MM.1S (cell line): ENCODE results near the gene CALY.
A peak's percentile ranks its signal among the peaks of the same experiment; 100 is the strongest.

Experiments used
- DNase-seq: peaks from one replicate; pipeline ENCODE4 v3.0.0-alpha.2; 2015
- H2AFZ ChIP-seq: fragments of 300-600 bp; sonication (generic); 2 replicates; pipeline ENCODE4 v1.6.0; 2016; ENCODE audit warnings: antibody characterized with exemption, low read length
- H3F3A ChIP-seq: fragments of 300-600 bp; sonication (generic); 2 replicates; pipeline ENCODE4 v1.6.1; 2016; ENCODE audit warnings: mild to moderate bottlenecking, antibody characterized with exemption, low read length, moderate library complexity, mixed read lengths; ENCODE audit not compliant: insufficient read depth
- H3K27ac ChIP-seq: fragments of 300-600 bp; sonication (generic); 2 replicates; pipeline ENCODE4 v1.5.1; 2016; ENCODE audit warnings: mild to moderate bottlenecking, low read length
- H3K27me3 ChIP-seq: fragments of 300-600 bp; sonication (generic); replicated peaks from 2 replicates; pipeline ENCODE4 v1.6.0; 2016; ENCODE audit warnings: low read length; ENCODE audit not compliant: insufficient read depth
- H3K36me3 ChIP-seq: fragments of 300-600 bp; sonication (generic); replicated peaks from 2 replicates; pipeline ENCODE4 v1.6.1; 2016; ENCODE audit warnings: mild to moderate bottlenecking, low read length, mixed read lengths; ENCODE audit not compliant: insufficient read depth
- H3K4me1 ChIP-seq: fragments of 300-600 bp; sonication (generic); 2 replicates; pipeline ENCODE4 v1.6.1; 2016; ENCODE audit warnings: low read length, mixed read lengths
- H3K4me2 ChIP-seq: fragments of 300-600 bp; sonication (generic); 2 replicates; pipeline ENCODE4 v1.6.0; 2016; ENCODE audit warnings: low read depth, low read length
- H3K4me3 ChIP-seq: fragments of 300-600 bp; sonication (generic); 2 replicates; pipeline ENCODE4 v1.5.1; 2016; ENCODE audit warnings: low read length, mixed read lengths
- H3K79me2 ChIP-seq: fragments of 300-600 bp; sonication (generic); 2 replicates; pipeline ENCODE4 v1.6.1; 2016; ENCODE audit warnings: mixed run types, low read length, mixed read lengths
- H3K9ac ChIP-seq: fragments of 300-600 bp; sonication (generic); 2 replicates; pipeline ENCODE4 v1.6.1; 2016; ENCODE audit warnings: low read length, mixed read lengths
- H3K9me2 ChIP-seq: fragments of 300-600 bp; sonication (generic); replicated peaks from 2 replicates; pipeline ENCODE4 v1.6.1; 2016; ENCODE audit warnings: mild to moderate bottlenecking, low read length, mixed read lengths; ENCODE audit not compliant: insufficient read depth
- H3K9me3 ChIP-seq: fragments of 300-600 bp; sonication (generic); replicated peaks from 2 replicates; pipeline ENCODE4 v1.6.1; 2016; ENCODE audit warnings: mild to moderate bottlenecking, low read length, mixed read lengths; ENCODE audit not compliant: insufficient read depth
- H4K20me1 ChIP-seq: fragments of 300-600 bp; sonication (generic); 2 replicates; pipeline ENCODE4 v1.6.1; 2016; ENCODE audit warnings: mild to moderate bottlenecking, low read length, moderate library complexity, mixed read lengths; ENCODE audit not compliant: insufficient read depth
- EZH2 ChIP-seq: fragments of 300-600 bp; sonication (generic); optimal IDR thresholded peaks from 2 replicates; pipeline ENCODE3; 2017; ENCODE audit warnings: low read depth, mild to moderate bottlenecking, antibody characterized with exemption, low read length, mixed read lengths
- EZH2phosphoT487 ChIP-seq: fragments of 300-600 bp; sonication (generic); IDR thresholded peaks from 2 replicates; pipeline ENCODE4 v1.6.1; 2018; ENCODE audit warnings: antibody characterized with exemption, low read length
- TF ChIP-seq, protein P1 (sequence below): fragments of 300-600 bp; sonication (generic); IDR thresholded peaks from 2 replicates; pipeline ENCODE4 v1.5.1; 2016; ENCODE audit warnings: antibody characterized with exemption, low read length, mixed read lengths

CALY gene

DNA sequence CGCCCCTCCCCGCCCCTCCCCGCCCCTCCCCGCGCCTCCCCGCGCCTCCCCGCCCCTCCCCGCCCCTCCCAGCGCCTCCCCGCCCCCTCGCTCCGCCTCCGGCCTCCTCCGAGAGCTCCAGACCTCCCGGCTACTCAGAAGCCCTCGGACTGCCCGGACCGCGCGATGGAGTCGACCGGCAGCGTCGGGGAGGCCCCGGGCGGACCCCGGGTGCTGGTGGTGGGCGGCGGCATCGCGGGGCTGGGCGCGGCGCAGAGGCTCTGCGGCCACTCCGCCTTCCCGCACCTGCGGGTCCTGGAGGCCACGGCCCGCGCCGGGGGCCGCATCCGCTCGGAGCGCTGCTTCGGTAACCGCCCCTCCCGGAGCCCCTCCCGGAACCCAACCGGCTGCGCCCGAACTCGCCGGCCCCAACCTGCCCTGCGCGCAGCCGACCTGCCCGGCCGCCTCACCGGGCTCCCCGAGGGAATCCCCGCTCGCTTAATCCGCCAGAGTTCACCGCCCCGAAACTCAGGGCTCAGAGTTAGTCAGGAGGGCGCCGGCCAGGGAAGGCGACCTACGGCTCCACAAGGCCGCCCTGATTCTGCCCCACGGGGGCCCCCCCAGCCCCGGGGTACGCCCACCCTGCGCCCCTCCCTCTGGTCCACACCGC is 42.6 kb upstream of the CALY start, which contains the start of gene PAOX:
Gene PAOX, plus strand, starts transcription at position 111 of the 649 bp plus-strand sequence. Its CDS starts 55 bp downstream, at position 166.
- Histone ChIP-seq H3K4me3 (peak within 1 kb of the TSS; percentile 79), H3K27me3 (peaks cover 10% of the 10 kb centered on the region; the same call in 1 of the 2 replicates), H3K9ac (peak within 1 kb of the TSS; percentile 66; the same call in 1 of the 2 replicates), H3K36me3 (no peaks in the 10 kb centered on the region), H3K9me2 (no peaks in the 10 kb centered on the region), H3K9me3 (no peaks in the 10 kb centered on the region), H3K27ac (peak within 1 kb of the TSS; percentile 16; the same call in 1 of the 2 replicates), H4K20me1 (no peaks in the 10 kb centered on the region), H2AFZ (peak within 1 kb of the TSS; percentile 69), H3K4me2 (peak within 1 kb of the TSS; percentile 99), H3F3A (no peaks in the 10 kb centered on the region), H3K4me1 (no peaks in the 10 kb centered on the region), H3K79me2 (0 out of 2 replicates have a peak, but pooled peaks cover 3% of the 10 kb centered on the region)
- no peak for TF ChIP-seq EZH2phosphoT487
- TF ChIP-seq, protein P1, sequence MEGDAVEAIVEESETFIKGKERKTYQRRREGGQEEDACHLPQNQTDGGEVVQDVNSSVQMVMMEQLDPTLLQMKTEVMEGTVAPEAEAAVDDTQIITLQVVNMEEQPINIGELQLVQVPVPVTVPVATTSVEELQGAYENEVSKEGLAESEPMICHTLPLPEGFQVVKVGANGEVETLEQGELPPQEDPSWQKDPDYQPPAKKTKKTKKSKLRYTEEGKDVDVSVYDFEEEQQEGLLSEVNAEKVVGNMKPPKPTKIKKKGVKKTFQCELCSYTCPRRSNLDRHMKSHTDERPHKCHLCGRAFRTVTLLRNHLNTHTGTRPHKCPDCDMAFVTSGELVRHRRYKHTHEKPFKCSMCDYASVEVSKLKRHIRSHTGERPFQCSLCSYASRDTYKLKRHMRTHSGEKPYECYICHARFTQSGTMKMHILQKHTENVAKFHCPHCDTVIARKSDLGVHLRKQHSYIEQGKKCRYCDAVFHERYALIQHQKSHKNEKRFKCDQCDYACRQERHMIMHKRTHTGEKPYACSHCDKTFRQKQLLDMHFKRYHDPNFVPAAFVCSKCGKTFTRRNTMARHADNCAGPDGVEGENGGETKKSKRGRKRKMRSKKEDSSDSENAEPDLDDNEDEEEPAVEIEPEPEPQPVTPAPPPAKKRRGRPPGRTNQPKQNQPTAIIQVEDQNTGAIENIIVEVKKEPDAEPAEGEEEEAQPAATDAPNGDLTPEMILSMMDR, result no peak
- TF ChIP-seq EZH2, result no peak
- peak; percentile 69 for DNase-seq

DNA sequence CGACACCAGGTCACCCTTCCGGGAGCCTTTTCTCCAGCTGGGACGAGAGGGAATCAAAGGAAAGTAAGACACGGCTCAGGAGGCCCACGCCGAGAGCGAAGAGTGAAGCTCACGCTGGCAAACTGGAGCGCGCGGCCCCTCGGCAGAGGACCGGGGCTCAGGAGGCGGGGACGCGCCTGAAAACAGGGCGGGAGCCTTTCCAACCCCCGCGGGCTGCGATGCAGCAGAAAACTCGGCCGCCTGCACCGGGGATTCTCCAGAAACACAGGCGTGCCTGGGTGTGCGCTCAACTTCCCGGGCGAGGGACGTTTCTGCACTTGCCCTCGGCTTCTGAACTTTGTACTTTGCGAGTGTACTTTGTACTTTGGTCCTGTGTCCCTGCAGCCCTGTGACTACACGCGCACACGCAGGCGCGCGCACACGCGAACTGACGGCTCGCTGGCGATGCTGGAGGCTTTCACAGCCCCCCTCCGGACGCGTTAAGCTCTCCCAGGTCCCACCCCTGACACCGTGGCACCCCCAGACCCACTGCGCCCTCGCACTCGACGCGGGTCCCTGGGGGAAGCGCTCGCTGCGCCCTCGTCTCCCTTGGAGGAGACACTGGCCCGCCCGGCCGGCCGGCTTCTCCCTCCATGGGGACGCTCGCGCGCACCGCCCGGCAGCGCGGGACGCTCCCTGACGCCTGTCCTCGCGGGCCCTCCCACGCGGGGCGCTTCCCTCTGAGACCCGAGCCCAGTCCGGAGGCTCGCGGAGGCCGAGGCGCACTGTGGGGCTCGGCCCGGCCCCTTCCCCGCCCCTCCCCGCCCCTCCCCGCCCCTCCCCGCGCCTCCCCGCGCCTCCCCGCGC is 41.8 kb upstream of the CALY start:
- H3K9me2 ChIP-seq, result no peaks in the 10 kb centered on the region
- H3K27me3 ChIP-seq, result peaks cover 10% of the 10 kb centered on the region; the same call in 1 of the 2 replicates
- H3K4me3 ChIP-seq, result peak overlapping the region; percentile 79
- peaks cover 3% of the 10 kb centered on the region; the same call in 1 of the 2 replicates for H3F3A ChIP-seq
- no peak overlapping the region for H3K27ac ChIP-seq
- H3K4me1 ChIP-seq, result no peaks in the 10 kb centered on the region
- peak overlapping the region; percentile 56 for H2AFZ ChIP-seq
- TF ChIP-seq, protein P1, result no peak
- no peak for TF ChIP-seq EZH2phosphoT487
- no peak for TF ChIP-seq EZH2
- no peaks in the 10 kb centered on the region for H3K9me3 ChIP-seq
- 0 out of 2 replicates have a peak, but pooled peaks cover 3% of the 10 kb centered on the region for H3K79me2 ChIP-seq
- H3K4me2 ChIP-seq, result peak overlapping the region; percentile 99
- peak overlapping the region; percentile 38; the same call in 1 of the 2 replicates for H3K9ac ChIP-seq
- H3K36me3 ChIP-seq, result no peaks in the 10 kb centered on the region
- DNase-seq, result peak; percentile 59
- no peaks in the 10 kb centered on the region for H4K20me1 ChIP-seq

DNA sequence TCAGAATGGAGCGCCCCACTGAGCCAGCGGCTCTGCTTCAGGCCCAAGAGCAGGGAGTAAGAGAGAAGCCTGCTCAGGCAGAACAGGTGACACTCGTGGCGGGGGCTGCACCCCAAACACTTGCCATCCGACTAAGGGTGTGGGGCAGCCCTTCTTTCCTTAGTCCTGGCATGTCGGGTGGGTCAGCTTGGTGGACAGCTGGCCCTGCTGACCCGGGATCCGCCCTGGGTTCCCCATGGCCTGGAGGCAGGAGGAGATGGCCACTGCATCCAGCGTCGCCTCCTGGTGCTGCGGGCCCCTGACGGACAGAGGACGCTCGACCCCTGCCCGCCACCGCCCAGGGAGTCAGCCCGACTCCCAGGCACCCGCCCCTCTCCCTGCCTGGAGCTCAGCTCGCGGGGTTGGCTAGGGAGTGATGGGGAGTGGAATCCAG is 41.1 kb upstream of the CALY start:
- Histone ChIP-seq H3K9ac (no peak overlapping the region; the same call in 1 of the 2 replicates), H3K4me2 (peak overlapping the region; percentile 99), H3K27me3 (peaks cover 10% of the 10 kb centered on the region; the same call in 1 of the 2 replicates), H3K27ac (no peak overlapping the region), H3K79me2 (0 out of 2 replicates have a peak, but pooled peaks cover 3% of the 10 kb centered on the region), H3K36me3 (no peaks in the 10 kb centered on the region), H3K9me2 (no peaks in the 10 kb centered on the region), H4K20me1 (no peaks in the 10 kb centered on the region), H3K4me1 (no peaks in the 10 kb centered on the region), H3K9me3 (no peaks in the 10 kb centered on the region), H3F3A (peaks cover 3% of the 10 kb centered on the region; the same call in 1 of the 2 replicates), H2AFZ (peak overlapping the region; percentile 56), H3K4me3 (peak overlapping the region; percentile 79)
- no peak for DNase-seq
- TF ChIP-seq EZH2phosphoT487 (no peak), EZH2 (no peak)
- TF ChIP-seq, protein P1, result no peak
